HepG2 (cell line): Measurements from ENCODE around the gene MRPL28. TPM values are rescaled to one million over a fixed set of nuclear protein-coding genes. Genes with fewer than 3 reads are reported as not detected.

Source experiments
- CBFB ChIP-seq: sonication (generic); formaldehyde crosslinking; IDR thresholded peaks from 2 replicates; pipeline ENCODE4 v1.4.0; 2020; ENCODE audit warnings: missing genetic modification reagents
- FIP1L1 ChIP-seq: fragments of 200-400 bp; formaldehyde crosslinking; IDR thresholded peaks from 2 replicates; pipeline ENCODE4 v1.6.1; 2018; ENCODE audit warnings: low read depth, mild to moderate bottlenecking, low read length, moderate library complexity, borderline replicate concordance; ENCODE audit not compliant: insufficient read depth
- HNF4G ChIP-seq, 2 experiments: sonication (generic) in 1 of 2; formaldehyde crosslinking in 1 of 2; IDR thresholded peaks; 2 replicates each; pipeline versions ENCODE4 v1.4.0 to v1.6.1; 2011 to 2020; ENCODE audit warnings: borderline replicate concordance in 2 of 2, low read depth in 2 of 2, mild to moderate bottlenecking in 2 of 2, low read length in 1 of 2, missing genetic modification reagents in 1 of 2, moderate library complexity in 1 of 2
- HNRNPUL1 ChIP-seq: fragments of 200-400 bp; formaldehyde crosslinking; IDR thresholded peaks from 2 replicates; pipeline ENCODE4 v1.6.1; 2017; ENCODE audit warnings: low read depth, mild to moderate bottlenecking, low read length, moderate library complexity
- MED8 ChIP-seq: sonication (generic); formaldehyde crosslinking; IDR thresholded peaks from 2 replicates; pipeline ENCODE4 v1.8.1; 2023; ENCODE audit warnings: mild to moderate bottlenecking, missing genetic modification reagents; ENCODE audit not compliant: insufficient replicate concordance
- MIXL1 ChIP-seq: IDR thresholded peaks from 2 replicates; pipeline ENCODE4 v1.6.1; 2016
- MTF1 ChIP-seq: sonication (generic); formaldehyde crosslinking; IDR thresholded peaks from 2 replicates; pipeline ENCODE4 v1.5.0; 2020; ENCODE audit warnings: missing genetic modification reagents
- POLR2G ChIP-seq: fragments of 200-400 bp; formaldehyde crosslinking; IDR thresholded peaks from 2 replicates; pipeline ENCODE4 v1.6.1; 2018; ENCODE audit warnings: mild to moderate bottlenecking, low read depth, low read length, moderate library complexity
- RBAK ChIP-seq: sonication (generic); formaldehyde crosslinking; IDR thresholded peaks from 2 replicates; pipeline ENCODE4 v1.5.1; 2020; ENCODE audit warnings: mild to moderate bottlenecking, missing genetic modification reagents
- SRF ChIP-seq: IDR thresholded peaks from 2 replicates; pipeline ENCODE4 v1.6.1; 2011; ENCODE audit warnings: mild to moderate bottlenecking, low read depth, low read length, moderate library complexity
- ZBTB21 ChIP-seq: sonication (generic); formaldehyde crosslinking; IDR thresholded peaks from 2 replicates; pipeline ENCODE4 v1.4.0; 2020; ENCODE audit warnings: missing genetic modification reagents
- ZFP41 ChIP-seq: sonication (generic); formaldehyde crosslinking; IDR thresholded peaks from 2 replicates; pipeline ENCODE4 v1.4.0; 2020; ENCODE audit warnings: mild to moderate bottlenecking, missing genetic modification reagents, borderline replicate concordance
- ZNF326 ChIP-seq: sonication (generic); formaldehyde crosslinking; IDR thresholded peaks from 2 replicates; pipeline ENCODE4 v1.4.0; 2020; ENCODE audit warnings: missing genetic modification reagents, borderline replicate concordance
- ZNF446 ChIP-seq: sonication (generic); formaldehyde crosslinking; IDR thresholded peaks from 2 replicates; pipeline ENCODE4 v1.5.0; 2020; ENCODE audit warnings: mild to moderate bottlenecking, missing genetic modification reagents
- ZNF672 ChIP-seq: sonication (generic); formaldehyde crosslinking; IDR thresholded peaks from 2 replicates; pipeline ENCODE4 v1.8.1; 2022; ENCODE audit warnings: missing genetic modification reagents
- ZNF7 ChIP-seq: IDR thresholded peaks from 2 replicates; pipeline ENCODE4 v1.6.1; 2016; ENCODE audit warnings: missing biosample characterization, missing genetic modification reagents
- ZNF713 ChIP-seq: sonication (generic); formaldehyde crosslinking; IDR thresholded peaks from 2 replicates; pipeline ENCODE4 v1.4.0; 2020; ENCODE audit warnings: mild to moderate bottlenecking, missing genetic modification reagents
- ZNF773 ChIP-seq: sonication (generic); formaldehyde crosslinking; IDR thresholded peaks from 2 replicates; pipeline ENCODE4 v1.4.0; 2020; ENCODE audit warnings: missing genetic modification reagents, borderline replicate concordance
- polyA plus RNA-seq, 8 experiments: library from polyadenylated mRNA; depleted of rRNA in 3 of 8; stranded (reverse) in 7 of 8; unstranded in 1 of 8; fragments of >200 nt; fragmentation: Illumina TruSeq in 4 of 8; extraction: Trizol in 4 of 8; gene quantifications; 2 replicates each; pipeline versions ENCODE4 v1.2.1 to v1.2.3, GENCODE V29; 2011 to 2016; ENCODE audit warnings: low read depth in 4 of 8, missing spikeins in 1 of 8, mixed read lengths in 1 of 8; ENCODE audit not compliant: insufficient read depth in 1 of 8
- total RNA-seq, 5 experiments: library from RNA; depleted of rRNA; stranded (reverse); fragments of >200 nt; fragmentation: Illumina TruSeq; extraction: Trizol; gene quantifications; 2 replicates each; pipeline ENCODE4 v1.2.3, GENCODE V29; 2016; ENCODE audit warnings: low read depth in 1 of 5
- TF ChIP-seq, protein P1 (sequence below): sonication (generic); formaldehyde crosslinking; IDR thresholded peaks from 2 replicates; pipeline ENCODE4 v1.4.0; 2020; ENCODE audit warnings: missing genetic modification reagents, borderline replicate concordance
- TF ChIP-seq, protein P2 (sequence below): sonication (generic); formaldehyde crosslinking; IDR thresholded peaks from 2 replicates; pipeline ENCODE4 v1.4.0; 2020; ENCODE audit warnings: mild to moderate bottlenecking, missing genetic modification reagents
- TF ChIP-seq, protein P3 (sequence below): sonication (generic); formaldehyde crosslinking; IDR thresholded peaks from 2 replicates; pipeline ENCODE4 v1.5.0; 2020; ENCODE audit warnings: missing genetic modification reagents

The MRPL28 gene
- total and polyA plus RNA-seq, 2 of the 13 experiments (the other 11 are each of a cell fraction or from before 2014, with no cell fraction given): 114 to 135 TPM

DNA sequence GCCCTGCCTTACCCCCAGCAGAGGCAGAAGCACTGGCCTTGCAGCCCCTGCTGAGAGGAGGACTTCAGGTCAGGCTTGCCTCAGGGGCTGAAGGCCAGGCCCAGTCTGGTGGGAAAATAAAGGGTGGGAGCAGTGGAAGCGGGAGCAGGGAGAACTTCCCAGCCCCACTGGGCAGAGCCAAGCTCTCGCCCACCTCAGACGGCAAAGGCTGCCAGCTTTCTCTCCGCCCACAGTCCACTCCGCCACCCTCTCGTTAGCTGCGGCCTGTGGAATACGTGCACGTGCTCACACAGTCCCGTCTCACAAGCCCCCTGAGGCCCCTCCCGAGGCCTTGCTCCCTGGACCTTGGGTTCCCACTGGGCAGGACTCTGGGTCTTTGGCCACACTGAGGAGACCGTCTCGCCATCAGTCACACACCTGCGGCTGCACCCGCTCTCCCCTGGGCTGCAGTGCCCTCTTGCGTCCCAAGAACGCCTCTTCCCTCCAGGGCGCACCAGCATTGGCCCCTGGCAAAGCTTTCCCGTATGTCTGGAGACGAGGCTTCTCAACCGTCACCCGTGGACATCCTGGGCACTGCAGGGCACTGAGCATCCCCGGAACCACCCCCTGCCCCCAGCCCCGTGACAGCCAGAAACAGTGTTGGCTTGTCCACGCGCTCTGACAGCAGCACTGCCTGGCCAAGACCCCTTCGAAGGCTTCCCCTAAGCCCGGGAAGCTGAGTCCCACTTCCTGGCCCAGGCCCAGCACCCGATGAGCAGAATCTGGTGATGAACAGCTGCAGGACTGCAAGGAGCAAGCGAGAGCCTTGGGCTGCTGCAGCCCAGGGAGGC is 8.3 kb downstream of the MRPL28 start (continued):
- TF ChIP-seq, protein P1, sequence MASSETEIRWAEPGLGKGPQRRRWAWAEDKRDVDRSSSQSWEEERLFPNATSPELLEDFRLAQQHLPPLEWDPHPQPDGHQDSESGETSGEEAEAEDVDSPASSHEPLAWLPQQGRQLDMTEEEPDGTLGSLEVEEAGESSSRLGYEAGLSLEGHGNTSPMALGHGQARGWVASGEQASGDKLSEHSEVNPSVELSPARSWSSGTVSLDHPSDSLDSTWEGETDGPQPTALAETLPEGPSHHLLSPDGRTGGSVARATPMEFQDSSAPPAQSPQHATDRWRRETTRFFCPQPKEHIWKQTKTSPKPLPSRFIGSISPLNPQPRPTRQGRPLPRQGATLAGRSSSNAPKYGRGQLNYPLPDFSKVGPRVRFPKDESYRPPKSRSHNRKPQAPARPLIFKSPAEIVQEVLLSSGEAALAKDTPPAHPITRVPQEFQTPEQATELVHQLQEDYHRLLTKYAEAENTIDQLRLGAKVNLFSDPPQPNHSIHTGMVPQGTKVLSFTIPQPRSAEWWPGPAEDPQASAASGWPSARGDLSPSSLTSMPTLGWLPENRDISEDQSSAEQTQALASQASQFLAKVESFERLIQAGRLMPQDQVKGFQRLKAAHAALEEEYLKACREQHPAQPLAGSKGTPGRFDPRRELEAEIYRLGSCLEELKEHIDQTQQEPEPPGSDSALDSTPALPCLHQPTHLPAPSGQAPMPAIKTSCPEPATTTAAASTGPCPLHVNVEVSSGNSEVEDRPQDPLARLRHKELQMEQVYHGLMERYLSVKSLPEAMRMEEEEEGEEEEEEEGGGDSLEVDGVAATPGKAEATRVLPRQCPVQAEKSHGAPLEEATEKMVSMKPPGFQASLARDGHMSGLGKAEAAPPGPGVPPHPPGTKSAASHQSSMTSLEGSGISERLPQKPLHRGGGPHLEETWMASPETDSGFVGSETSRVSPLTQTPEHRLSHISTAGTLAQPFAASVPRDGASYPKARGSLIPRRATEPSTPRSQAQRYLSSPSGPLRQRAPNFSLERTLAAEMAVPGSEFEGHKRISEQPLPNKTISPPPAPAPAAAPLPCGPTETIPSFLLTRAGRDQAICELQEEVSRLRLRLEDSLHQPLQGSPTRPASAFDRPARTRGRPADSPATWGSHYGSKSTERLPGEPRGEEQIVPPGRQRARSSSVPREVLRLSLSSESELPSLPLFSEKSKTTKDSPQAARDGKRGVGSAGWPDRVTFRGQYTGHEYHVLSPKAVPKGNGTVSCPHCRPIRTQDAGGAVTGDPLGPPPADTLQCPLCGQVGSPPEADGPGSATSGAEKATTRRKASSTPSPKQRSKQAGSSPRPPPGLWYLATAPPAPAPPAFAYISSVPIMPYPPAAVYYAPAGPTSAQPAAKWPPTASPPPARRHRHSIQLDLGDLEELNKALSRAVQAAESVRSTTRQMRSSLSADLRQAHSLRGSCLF (CRISPR knock-in tag): no peak
- TF ChIP-seq ZNF7 (CRISPR knock-in tag) (no peak), HNF4G (IDR thresholded peaks at IDR 0.05; ENCODE audit: borderline replicate concordance, low read depth, low read length) (peak; percentile 73), HNF4G (CRISPR knock-in tag; IDR thresholded peaks at IDR 0.05; ENCODE audit: borderline replicate concordance, low read depth) (peak; percentile 83; the same call in 1 of the 2 replicates), ZNF773 (CRISPR knock-in tag) (no peak), MED8 (CRISPR knock-in tag) (no peak), RBAK (0 out of 2 replicates have a peak, but pooled peaks have one; percentile 51), MTF1 (CRISPR knock-in tag) (no peak), POLR2G (peak; percentile 33; the same call in 1 of the 2 replicates), HNRNPUL1 (no peak), FIP1L1 (no peak), ZNF672 (CRISPR knock-in tag) (no peak), ZNF446 (CRISPR knock-in tag) (no peak), MIXL1 (CRISPR knock-in tag) (0 out of 2 replicates have a peak, but pooled peaks have one; percentile 59), ZNF713 (CRISPR knock-in tag) (no peak; the same call in 1 of the 2 replicates), CBFB (0 out of 2 replicates have a peak, but pooled peaks have one; percentile 57), ZFP41 (no peak), SRF (no peak), ZNF326 (CRISPR knock-in tag) (no peak), ZBTB21 (no peak)
- TF ChIP-seq, protein P2, sequence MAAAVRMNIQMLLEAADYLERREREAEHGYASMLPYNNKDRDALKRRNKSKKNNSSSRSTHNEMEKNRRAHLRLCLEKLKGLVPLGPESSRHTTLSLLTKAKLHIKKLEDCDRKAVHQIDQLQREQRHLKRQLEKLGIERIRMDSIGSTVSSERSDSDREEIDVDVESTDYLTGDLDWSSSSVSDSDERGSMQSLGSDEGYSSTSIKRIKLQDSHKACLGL: peak; percentile 56; the same call in 1 of the 2 replicates
- TF ChIP-seq, protein P3, sequence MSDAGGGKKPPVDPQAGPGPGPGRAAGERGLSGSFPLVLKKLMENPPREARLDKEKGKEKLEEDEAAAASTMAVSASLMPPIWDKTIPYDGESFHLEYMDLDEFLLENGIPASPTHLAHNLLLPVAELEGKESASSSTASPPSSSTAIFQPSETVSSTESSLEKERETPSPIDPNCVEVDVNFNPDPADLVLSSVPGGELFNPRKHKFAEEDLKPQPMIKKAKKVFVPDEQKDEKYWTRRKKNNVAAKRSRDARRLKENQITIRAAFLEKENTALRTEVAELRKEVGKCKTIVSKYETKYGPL (CRISPR knock-in tag): no peak
